Neuron (in vitro differentiated cells): ENCODE results near the gene CNIH1.
"Not testable (repeated sequence)": the region's sequence is repeated elsewhere in the genome, so short reads cannot be mapped to it uniquely, and the experiment has no call there.

Source experiments
- H2AFZ ChIP-seq: one replicate; pipeline ENCODE4 v1.6.1; 2013; ENCODE audit warnings: low read depth, mild to moderate bottlenecking, inconsistent platforms, low read length, moderate library complexity
- H3K27me3 ChIP-seq: one replicate; pipeline ENCODE4 v1.6.1; 2013; ENCODE audit warnings: low read length; ENCODE audit not compliant: insufficient read depth
- H3K36me3 ChIP-seq: one replicate; pipeline ENCODE4 v1.6.1; 2013; ENCODE audit warnings: low read length; ENCODE audit not compliant: insufficient read depth
- H3K4me1 ChIP-seq: one replicate; pipeline ENCODE4 v1.6.1; 2013; ENCODE audit warnings: low read length; ENCODE audit not compliant: insufficient read depth
- H3K4me3 ChIP-seq: 2 replicates; pipeline ENCODE4 v1.5.1; 2013; ENCODE audit warnings: mild to moderate bottlenecking, low read length, moderate library complexity
- H3K9me3 ChIP-seq: one replicate; pipeline ENCODE4 v1.6.1; 2013; ENCODE audit warnings: low read length

CNIH1 gene

GRCh38 chr14:54480830-54481562 is 39.8 kb upstream of the CNIH1 start:
- H2AFZ ChIP-seq = no peak overlapping the region
- H3K4me3 ChIP-seq = no peak overlapping the region
- H3K27me3 ChIP-seq = no peaks in the 10 kb centered on the region
- peaks cover 60% of the 10 kb centered on the region for H3K36me3 ChIP-seq
- H3K9me3 ChIP-seq = no peaks in the 10 kb centered on the region
- no peaks in the 10 kb centered on the region for H3K4me1 ChIP-seq

- H3K4me3 ChIP-seq = no peak overlapping the region
- no peak overlapping the region for H2AFZ ChIP-seq
- peaks cover 68% of the 10 kb centered on the region for H3K36me3 ChIP-seq
- H3K4me1 ChIP-seq = no peaks in the 10 kb centered on the region
- no peaks in the 10 kb centered on the region for H3K9me3 ChIP-seq
- H3K27me3 ChIP-seq = no peaks in the 10 kb centered on the region
These were observed 37.6 kb upstream of the CNIH1 start for GRCh38 chr14:54478636-54479215.

DNA sequence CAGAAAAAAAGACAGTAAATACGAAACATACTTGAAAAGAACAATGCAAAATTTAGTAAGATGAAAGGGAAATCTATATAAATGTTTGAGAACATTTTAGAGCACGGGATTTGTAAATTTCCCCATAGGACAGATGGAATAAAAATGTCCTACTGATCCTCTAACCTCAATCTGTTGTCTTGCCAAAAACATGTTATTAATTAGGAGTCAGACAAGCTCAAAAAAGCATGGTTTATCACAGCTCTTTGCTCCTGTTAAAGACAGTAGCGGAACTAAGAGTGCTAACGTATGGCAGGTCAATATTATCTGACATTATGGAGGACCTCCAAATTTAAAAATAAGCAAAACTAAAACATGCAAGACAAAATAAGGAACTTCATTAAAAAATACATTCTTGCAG is 34.7 kb upstream of the CNIH1 start:
- Histone ChIP-seq H3K4me3 (no peak overlapping the region), H3K27me3 (no peaks in the 10 kb centered on the region), H3K4me1 (no peaks in the 10 kb centered on the region), H3K36me3 (peaks cover 43% of the 10 kb centered on the region), H2AFZ (no peak overlapping the region), H3K9me3 (no peaks in the 10 kb centered on the region)

- Histone ChIP-seq H3K9me3 (no peaks in the 10 kb centered on the region), H2AFZ (no peak overlapping the region), H3K36me3 (peaks cover 38% of the 10 kb centered on the region), H3K4me3 (no peak overlapping the region), H3K4me1 (no peaks in the 10 kb centered on the region), H3K27me3 (no peaks in the 10 kb centered on the region)
These were observed 34.2 kb upstream of the CNIH1 start for GRCh38 chr14:54475187-54475899.

- Histone ChIP-seq H3K4me3 (no peak overlapping the region), H3K36me3 (peaks cover 28% of the 10 kb centered on the region), H3K4me1 (no peaks in the 10 kb centered on the region), H2AFZ (no peak overlapping the region), H3K9me3 (no peaks in the 10 kb centered on the region), H3K27me3 (no peaks in the 10 kb centered on the region)
These were observed 33.1 kb upstream of the CNIH1 start for GRCh38 chr14:54474232-54474793.

DNA sequence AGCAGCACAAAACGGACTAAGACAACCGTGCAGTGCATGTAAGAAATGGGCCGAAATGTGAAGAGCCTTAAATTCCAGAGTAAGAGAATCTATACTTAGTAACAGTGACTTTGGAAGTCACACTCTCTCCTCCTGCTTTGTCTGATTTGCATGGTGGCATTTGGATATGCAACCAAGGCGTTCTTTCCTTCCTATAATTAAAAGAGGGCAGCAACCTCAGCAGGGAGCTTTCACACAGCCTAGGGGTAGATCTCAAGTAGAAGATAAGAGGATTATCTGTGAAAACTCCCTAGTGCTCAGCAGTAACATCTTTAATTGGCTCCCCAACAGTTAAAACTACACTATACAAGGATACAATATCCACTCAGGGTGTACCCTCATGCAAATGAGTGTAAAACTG is 31.1 kb upstream of the CNIH1 start:
- Histone ChIP-seq H3K27me3 (no peaks in the 10 kb centered on the region), H3K9me3 (no peaks in the 10 kb centered on the region), H2AFZ (no peak overlapping the region), H3K36me3 (peaks cover 17% of the 10 kb centered on the region), H3K4me1 (no peaks in the 10 kb centered on the region), H3K4me3 (no peak overlapping the region)

DNA sequence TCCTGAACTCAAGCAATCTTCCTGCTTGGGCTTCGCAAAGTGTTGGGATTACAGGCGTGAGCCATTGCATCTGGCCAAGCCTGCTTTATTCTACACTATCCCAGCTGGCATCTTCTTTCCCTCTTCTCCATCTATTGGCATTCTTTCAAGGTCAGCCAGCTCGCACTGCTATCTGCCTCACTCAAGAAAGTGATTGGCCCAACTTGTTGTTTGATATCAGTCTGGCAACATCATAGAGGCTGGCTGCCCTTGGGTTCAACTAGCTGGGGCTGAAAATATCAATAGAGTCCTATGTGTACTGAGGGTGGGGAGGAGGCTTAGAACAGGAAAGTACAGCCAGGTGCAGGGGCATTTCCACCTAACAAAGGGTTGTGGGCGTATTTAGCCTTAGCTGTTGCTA is 30.5 kb upstream of the CNIH1 start:
- Histone ChIP-seq H3K4me1 (no peaks in the 10 kb centered on the region), H3K4me3 (no peak overlapping the region), H3K27me3 (no peaks in the 10 kb centered on the region), H3K9me3 (peaks cover 3% of the 10 kb centered on the region), H2AFZ (no peak overlapping the region), H3K36me3 (peaks cover 17% of the 10 kb centered on the region)

- H3K36me3 ChIP-seq = peaks cover 8% of the 10 kb centered on the region
- H3K27me3 ChIP-seq = no peaks in the 10 kb centered on the region
- H2AFZ ChIP-seq = no peak overlapping the region
- H3K4me1 ChIP-seq = no peaks in the 10 kb centered on the region
- H3K9me3 ChIP-seq = peaks cover 3% of the 10 kb centered on the region
- H3K4me3 ChIP-seq = no peak overlapping the region
These were observed 29.5 kb upstream of the CNIH1 start for GRCh38 chr14:54470701-54471100.

GRCh38 chr14:54467280-54467679 is 26.1 kb upstream of the CNIH1 start:
- no peak overlapping the region for H3K4me3 ChIP-seq
- H3K36me3 ChIP-seq = no peaks in the 10 kb centered on the region
- H3K27me3 ChIP-seq = no peaks in the 10 kb centered on the region
- no peak overlapping the region for H2AFZ ChIP-seq
- peaks cover 3% of the 10 kb centered on the region for H3K9me3 ChIP-seq
- no peaks in the 10 kb centered on the region for H3K4me1 ChIP-seq

GRCh38 chr14:54465654-54466053 is 24.5 kb upstream of the CNIH1 start:
- Histone ChIP-seq H3K9me3 (peaks cover 3% of the 10 kb centered on the region), H3K4me1 (no peaks in the 10 kb centered on the region), H3K36me3 (no peaks in the 10 kb centered on the region), H3K27me3 (no peaks in the 10 kb centered on the region), H3K4me3 (no peak overlapping the region), H2AFZ (no peak overlapping the region)

DNA sequence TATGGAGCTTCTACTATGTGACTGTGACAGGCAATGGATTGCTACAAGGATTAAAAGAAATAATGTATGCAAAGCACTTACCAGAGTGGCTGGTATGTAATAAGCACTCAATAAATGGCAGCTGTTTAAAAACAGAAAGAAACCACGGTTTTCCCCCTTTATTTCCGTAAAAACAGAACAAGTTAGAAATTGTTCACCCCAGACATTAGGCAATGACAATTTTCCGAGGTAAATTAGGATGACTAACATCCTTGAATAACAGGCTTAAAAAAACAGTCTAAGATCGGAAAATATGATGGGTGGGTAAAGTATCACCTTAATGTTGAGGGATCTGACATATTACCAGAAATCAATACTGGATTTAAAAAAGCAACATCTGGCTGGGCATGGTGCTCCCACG is 20.9 kb upstream of the CNIH1 start:
- Histone ChIP-seq H2AFZ (no peak overlapping the region), H3K27me3 (no peaks in the 10 kb centered on the region), H3K4me1 (no peaks in the 10 kb centered on the region), H3K9me3 (peaks cover 4% of the 10 kb centered on the region), H3K4me3 (no peak overlapping the region), H3K36me3 (no peaks in the 10 kb centered on the region)

DNA sequence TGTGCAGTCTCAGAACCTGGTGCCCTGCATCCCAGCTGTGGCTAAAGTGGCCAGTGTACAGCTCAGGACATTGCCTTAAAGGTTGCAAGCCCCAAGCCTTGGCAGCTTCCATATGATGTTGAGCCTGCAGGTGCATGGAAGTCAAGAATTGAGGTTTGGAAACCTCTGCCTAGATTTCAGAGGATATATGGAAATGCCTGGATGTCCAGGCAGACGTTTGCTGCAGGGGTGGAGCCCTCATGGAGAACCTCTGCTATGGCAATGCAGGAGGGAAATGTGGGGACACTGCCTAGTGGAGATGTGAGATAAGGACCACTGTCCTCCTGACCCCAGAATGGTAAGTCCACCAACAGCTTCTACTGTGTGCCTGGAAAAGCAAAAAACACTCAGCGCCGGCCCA is 17.9 kb upstream of the CNIH1 start:
- H2AFZ ChIP-seq = no peak overlapping the region
- no peaks in the 10 kb centered on the region for H3K36me3 ChIP-seq
- H3K27me3 ChIP-seq = no peaks in the 10 kb centered on the region
- H3K9me3 ChIP-seq = peaks cover 4% of the 10 kb centered on the region
- no peak overlapping the region for H3K4me3 ChIP-seq
- H3K4me1 ChIP-seq = no peaks in the 10 kb centered on the region

DNA sequence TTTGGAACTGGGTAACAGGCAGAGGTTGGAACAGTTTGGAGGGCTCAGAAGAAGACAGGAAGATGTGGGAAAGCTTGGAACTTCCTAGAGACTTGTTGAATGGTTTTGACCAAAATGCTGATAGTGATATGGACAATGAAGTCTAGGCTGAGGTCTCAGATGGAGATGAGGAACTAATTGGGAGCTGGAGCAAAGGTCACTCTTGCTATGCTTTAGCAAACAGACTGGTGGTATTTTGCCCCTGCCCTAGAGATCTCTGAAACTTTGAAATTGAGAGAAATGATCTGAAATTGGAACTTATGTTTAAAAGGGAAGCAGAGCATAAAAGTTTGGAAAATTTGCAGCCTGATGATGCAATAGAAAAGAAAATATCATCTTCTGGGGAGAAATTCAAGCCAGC is 17.4 kb upstream of the CNIH1 start:
- not testable (repeated sequence) for H3K27me3 ChIP-seq, H3K9me3 ChIP-seq, H3K36me3 ChIP-seq, H3K4me1 ChIP-seq, H3K4me3 ChIP-seq, H2AFZ ChIP-seq
